Transverse colon (tissue), 4 donors: ENCODE results near the gene C21orf58.

Experiments
- EP300 ChIP-seq: sonication (generic); formaldehyde crosslinking; IDR thresholded peaks from one replicate; pipeline ENCODE4 v1.6.1; 2017; ENCODE audit warnings: antibody characterized with exemption, low read depth
- POLR2AphosphoS5 ChIP-seq, 3 donors: sonication (generic); formaldehyde crosslinking; IDR thresholded peaks; one replicate each; pipeline ENCODE4 v1.6.1; 2016; ENCODE audit warnings: antibody characterized with exemption in 3 of 3
- TF ChIP-seq, protein P1 (sequence below), 5 experiments: fragments of 200-600 bp in 3 of 5; fragments of 450-650 bp in 2 of 5; sonication (generic) in 3 of 5; IDR thresholded peaks; 1 replicate in 2 of 5; 2 replicates in 3 of 5; pipeline ENCODE4 v1.5.1; 2016 to 2017; ENCODE audit warnings: antibody characterized with exemption in 5 of 5, inconsistent platforms in 3 of 5, mild to moderate bottlenecking in 2 of 5, moderate library complexity in 1 of 5

DNA sequence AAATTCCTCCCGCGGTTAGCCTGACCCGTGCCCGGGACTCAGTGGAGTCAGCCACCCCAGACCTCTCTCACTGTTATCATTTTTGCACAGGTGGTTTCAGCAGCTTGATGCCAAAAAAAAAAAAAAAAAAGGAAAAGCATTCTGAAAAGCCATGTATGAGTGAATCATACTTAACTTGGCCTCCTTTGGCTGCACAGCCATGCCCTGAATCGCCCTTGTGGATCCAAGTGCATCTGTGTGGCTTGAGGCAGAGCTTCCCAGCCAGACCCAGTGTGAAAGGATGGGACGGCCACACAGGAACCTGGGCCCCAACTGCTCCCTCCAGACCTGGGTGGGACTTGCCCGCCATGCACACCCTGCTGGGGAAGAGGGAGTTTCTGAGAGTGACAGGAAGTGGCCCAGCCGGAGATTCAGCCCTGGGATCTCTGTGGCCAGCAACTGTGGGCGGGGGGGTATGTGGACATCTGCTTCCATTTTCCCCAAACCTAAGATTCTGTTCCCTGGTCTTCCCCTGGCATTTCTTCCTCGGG lies 29.0 kb downstream of the C21orf58 start:
- no peak for TF ChIP-seq POLR2AphosphoS5 (IDR thresholded peaks at IDR 0.05)
- no peak for TF ChIP-seq EP300
- TF ChIP-seq, protein P1, sequence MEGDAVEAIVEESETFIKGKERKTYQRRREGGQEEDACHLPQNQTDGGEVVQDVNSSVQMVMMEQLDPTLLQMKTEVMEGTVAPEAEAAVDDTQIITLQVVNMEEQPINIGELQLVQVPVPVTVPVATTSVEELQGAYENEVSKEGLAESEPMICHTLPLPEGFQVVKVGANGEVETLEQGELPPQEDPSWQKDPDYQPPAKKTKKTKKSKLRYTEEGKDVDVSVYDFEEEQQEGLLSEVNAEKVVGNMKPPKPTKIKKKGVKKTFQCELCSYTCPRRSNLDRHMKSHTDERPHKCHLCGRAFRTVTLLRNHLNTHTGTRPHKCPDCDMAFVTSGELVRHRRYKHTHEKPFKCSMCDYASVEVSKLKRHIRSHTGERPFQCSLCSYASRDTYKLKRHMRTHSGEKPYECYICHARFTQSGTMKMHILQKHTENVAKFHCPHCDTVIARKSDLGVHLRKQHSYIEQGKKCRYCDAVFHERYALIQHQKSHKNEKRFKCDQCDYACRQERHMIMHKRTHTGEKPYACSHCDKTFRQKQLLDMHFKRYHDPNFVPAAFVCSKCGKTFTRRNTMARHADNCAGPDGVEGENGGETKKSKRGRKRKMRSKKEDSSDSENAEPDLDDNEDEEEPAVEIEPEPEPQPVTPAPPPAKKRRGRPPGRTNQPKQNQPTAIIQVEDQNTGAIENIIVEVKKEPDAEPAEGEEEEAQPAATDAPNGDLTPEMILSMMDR (IDR thresholded peaks at IDR 0.05), result no peak
